Activated CD4-positive, alpha-beta T cell treated with anti-CD3 and anti-CD28 coated beads, Interleukin-2, amount 50 U/mL, for 16 hours (primary cell): ENCODE measurements around the gene TUBA4B.
A peak's percentile ranks its signal among the peaks of the same experiment; 100 is the strongest.

Experiments
- DNase-seq: peaks from one replicate; pipeline ENCODE4 v3.0.0-alpha.2; 2020

TUBA4B gene

DNA sequence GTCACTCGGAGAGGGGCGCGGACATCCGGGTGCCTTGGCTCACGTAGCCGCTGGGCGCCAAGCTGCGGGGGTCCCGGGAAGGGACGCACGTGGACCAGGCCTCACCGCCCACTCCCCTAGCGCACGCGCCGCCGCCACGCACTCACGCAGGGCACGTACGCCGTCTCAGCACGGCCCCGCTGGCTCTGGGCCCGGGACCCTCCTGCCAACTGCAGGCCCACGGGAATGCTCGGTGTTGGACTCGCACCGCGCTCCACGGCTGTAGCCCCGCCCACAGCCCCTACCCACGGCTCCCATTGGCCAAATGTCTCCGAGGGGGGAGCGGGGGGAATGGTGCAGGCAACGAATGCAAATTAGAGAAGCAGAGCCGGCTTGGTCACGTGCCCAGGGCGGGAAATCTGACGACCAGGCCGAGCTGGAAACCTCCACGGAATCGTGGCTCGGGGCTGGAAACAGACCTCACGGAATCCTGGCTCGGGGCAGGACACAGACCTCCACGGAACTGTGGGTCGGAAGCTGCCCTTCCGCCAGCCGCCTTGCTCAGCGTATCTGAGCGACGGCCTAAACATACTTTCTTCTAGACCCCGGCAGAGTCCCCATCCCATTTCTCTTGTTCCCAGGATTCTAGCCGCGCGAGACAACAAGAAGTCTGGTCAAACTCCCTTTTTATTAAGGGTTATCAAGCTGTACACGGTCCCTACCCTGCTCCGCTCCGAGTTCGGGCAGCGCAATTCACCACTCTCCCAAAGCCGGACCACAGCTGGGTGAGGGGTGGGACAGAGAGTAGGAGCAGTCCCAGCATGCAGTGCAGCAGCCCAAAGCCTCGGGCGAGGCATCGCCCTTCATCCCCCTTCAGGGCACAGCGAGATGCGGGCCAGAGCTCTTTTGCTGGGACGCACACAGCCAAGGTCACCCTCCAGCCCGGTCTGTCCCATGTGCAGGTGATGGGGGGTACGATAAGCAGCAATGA, 34.0 kb upstream of the TUBA4B start, which contains the start of gene ABCB6:
Gene ABCB6, minus strand, starts transcription at position 227 of the 970 bp plus-strand sequence. CDS start 285 bp downstream, outside the sequence.
- peak; percentile 91 for DNase-seq

DNA sequence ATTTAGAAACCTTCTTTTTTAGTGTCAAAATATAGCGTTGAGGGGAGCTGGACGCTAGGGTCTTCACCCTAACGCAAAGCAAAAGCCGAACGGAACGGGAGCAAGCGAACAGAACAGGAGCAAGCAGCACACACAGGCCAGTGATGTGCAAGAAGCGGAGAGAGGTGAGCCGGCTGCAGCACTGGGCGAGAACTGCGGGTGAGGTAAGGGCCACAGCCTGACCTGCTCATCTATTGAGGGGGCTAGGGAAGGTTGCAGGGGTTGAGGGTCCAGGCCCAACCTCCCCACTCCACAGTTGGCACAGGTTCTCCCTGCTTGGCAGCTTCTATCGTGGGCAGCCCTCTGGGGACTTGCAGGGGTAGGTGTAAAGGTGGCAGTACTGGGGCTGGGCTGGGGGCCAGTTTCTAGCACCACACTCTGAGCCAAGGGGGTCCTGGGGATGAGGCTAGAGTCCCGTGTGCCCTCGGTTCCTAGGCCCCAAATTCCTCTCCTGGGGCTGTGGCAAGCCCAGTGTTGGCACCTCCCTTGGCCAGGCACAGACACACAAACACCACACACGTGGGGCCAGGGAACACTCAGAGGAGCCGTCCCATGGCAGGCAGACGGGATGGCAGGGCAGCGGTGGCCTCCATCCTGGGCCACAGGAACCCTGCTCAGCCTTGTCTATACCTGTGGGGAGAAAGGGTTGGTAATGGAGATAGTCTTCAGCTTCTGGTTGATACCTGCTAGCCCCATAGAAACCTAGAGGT, 33.1 kb upstream of the TUBA4B start:
- no peak for DNase-seq

DNA sequence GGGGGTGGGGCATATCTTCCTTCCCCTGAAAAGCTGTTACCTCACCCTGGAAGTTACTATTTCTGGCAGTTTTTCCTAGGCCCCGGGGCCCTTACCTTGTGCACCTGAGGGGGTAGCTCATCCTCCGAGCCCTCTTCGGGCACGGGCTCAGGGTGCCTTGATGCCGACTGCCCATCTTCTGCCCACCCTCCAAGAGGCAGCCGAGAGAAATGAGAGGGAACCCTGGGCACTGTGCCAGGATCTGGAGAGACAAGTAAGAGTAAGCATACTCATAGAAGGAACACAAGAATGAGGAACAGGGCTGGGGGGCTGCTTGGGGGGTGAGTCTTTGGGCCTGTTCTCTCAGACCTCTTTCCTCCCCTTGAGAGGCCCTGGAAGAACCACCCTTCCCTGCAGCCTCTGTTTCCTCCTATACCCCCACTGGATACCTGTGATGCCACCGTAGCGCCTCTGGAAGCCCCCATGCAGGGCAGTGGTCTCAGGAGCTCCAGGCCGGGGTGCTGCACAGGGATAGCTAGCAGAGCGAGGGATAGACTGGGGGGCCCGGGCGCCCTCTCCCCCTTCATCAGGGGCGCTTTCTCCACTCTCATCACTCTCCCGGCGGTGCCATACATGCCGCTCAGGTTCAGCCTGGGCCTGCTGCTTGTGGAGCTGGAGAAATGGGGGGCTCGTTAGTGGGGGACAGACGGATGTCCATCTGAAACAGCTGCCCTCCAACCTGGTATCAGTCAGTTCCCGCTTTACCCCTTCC, 32.2 kb upstream of the TUBA4B start:
- no peak for DNase-seq

DNA sequence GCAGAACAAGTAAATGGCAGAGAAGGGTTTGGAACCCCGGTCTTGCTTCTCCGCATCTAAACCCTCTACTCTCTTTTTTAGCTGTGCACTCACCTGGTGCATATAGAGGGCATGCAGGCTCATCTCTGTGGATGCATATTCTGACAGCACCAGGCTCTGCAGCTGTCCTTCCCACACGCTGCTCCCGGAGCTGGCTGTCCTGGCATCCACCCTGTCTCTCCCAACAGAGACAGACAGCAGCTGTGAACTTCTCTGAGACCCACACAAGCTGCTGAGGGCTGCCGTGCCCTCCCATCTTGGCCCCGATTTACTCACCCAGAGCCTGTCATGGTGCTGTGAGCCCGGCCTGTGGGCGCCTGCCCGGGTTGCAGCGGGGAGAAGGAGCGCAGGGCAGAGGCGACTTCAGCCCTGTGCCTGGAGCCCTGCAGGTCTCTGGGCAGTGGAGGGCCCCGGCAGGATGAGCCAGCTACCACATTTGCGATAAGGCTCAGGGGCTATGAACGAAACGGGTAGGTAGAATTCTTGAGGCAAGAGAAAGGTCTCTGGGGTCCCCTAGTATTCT, 31.0 kb upstream of the TUBA4B start:
- no peak for DNase-seq

DNA sequence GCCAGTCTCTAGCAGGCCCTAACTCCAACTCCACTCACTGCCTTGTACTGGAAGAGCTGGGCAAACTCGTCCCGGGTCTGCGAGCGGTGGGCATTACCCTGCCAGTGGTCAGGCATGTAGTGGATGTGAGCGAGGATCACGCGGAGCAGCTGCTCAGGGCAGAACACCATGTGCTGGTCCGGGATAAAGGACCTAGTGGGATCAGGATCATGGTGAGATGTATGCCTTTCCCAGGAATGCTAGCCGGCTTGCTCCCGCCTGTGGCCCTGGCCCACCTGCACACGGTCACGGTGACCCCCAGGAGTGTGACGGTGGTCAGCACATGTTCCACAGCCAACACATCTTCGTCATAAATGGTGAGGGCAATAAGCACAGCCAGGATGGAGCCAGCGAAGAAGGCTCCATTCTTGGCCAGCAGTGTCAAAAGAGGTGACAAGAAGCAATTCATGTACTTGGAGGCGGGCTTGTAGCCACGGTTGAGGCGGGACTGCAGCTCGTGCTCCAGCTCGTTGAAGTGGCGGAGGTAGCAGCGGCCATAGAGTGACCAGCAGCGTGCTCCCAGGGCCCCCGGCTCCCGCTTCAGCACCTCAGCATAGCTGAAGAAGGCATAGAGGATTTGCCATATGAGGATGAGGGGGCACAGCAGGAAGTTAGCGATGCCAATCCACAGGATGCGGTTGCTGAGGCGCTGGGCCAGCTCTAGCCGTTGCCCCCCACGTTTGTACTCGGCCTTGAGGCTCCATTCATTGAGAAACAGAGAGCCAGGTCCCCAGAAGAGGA, 29.0 kb upstream of the TUBA4B start:
- DNase-seq, result no peak

DNA sequence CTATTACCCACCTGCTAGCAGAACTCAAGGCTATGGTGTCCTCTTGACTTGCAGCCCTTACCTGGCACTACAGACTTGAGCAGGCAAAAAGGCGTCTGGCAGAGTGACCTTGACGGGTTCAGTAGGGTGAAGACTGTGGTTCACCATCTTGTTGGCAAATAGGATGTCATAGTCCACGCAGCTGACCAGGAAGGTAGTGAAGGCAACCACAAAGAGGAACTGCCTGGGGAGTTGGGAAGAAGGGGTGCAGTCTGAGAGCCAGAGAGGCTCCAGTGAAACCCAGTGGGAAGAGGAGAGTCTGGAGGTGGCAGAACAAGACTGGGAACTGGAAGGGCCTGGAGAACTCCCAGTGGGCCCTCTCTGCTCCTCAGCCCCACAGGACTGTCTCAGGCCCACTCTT, 27.7 kb upstream of the TUBA4B start:
- DNase-seq, result no peak

DNA sequence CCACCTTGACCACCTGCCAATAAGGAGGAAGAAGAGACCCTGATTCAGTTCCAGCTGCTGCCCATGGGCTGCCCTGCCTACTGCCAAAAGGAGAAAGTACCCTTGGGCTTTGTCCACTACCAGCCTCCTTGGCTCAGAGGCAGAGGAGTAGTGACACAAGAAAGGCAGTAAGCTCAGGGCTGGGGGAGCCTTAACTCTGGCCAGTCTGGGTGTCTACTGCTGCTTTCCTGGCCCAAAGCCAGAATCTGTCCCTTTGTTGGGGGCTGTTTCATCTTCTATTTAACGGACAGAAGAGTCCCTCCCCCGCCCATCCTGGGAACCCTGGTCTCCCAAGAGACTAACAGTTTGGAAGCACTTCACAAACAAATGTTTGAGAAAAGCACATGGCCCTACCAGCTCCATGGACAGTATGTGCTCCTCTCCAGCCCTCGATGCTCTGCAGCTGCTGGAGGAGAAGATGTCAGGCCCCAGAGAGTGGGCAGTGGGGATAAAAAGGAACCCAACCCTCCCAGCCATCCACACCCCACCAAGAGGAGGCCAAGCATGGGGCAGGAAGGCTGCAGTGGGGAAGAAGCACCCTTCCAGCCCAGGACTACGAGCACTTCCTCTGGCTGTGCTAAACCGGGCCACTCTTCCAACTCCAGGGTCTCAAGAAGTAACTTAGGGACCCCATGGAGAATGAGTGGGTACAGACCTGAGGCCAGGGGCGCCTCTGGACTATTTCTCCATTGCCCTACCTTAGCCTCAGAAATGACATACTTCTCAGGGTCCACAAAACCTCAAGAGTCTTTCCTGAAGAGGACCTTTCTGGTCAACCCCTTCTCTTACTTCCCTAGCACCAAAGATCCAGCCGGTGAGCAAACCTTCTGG, 24.8 kb upstream of the TUBA4B start:
- DNase-seq, result no peak

DNA sequence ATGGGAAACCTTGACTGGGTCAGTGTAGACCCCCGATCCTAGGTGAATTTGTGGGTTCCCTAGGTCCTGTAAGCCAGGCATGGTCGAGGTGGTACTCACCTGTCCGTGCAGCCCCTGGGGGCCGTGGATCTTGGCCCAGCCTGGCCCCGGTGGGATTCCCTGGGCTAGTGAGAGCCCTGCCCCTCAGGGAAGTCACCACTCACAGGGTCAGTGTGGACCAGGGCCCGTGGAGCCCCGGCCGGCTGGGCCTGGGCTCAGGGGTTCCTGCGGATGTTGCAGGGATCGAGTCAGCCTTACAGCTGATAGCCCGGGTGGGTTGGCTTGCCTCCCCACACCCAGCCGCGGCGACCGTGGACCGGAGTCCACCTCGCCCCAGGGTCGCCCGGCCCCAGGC, 24.1 kb upstream of the TUBA4B start:
- no peak for DNase-seq

DNA sequence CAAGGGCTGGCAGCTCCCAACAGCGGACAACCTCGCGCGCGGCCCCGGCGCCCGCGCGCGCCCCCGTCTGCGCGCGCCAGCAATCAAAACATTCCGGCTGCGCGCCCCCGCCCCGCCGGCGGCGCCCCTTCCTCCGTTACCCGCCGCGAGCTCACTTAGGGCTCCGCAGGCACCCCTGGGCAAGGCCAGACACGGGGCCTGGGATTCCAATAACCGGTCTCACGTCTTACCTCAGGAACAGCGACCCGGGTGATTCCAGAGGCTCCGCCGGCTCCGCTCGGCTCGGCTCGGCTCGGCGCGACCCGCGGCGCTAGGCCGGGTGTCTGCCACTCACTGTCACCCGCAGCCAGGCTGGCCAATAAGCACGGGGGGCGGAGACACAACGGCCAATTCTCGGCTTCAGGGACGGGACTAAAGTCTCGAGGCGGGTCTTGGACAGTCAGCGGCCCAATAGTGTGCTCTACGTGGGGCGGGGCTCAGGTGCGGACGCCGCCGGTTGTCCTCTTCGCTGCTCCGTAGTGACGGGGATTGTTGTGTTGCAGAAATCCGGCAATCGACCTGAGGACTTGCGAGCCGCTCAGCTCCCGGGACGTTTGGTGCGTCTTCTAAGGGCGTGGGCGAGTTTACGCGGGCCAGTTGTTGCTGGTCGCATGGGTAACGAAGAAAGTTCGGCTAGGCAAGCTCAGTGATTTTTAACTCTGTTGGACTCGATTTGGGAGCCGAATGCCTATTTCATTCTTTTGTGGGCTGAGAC, 23.6 kb upstream of the TUBA4B start, which contains the start of the genes ANKZF1 and ATG9A:
Gene ANKZF1, plus strand, starts transcription at position 502 of the 754 bp plus-strand sequence. CDS start 452 bp downstream, outside the sequence.
Gene ATG9A, minus strand, starts transcription at position 332 of the 754 bp plus-strand sequence. CDS start 1,612 bp downstream, outside the sequence.
- peak; percentile 99 for DNase-seq

DNA sequence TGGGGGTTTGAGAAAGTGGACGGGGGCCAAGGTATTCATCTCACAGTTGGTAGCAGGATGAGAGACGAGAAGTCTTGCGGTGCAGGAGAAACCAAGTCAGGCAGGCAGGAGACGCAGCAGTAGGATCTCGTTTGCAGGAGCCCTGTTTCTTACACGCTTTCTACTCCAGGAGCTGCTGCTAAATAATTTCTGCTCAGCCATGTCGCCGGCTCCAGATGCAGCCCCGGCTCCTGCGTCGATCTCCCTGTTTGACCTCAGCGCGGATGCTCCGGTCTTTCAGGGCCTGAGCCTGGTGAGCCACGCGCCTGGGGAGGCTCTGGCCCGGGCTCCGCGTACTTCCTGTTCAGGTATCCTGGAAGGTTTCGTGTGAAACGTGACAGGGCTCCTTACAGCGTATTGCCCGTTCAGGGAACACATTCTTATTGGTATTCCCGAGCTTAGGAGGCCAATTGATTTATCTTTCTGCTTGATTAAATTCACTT, 22.9 kb upstream of the TUBA4B start:
- DNase-seq, result peak; percentile 65

DNA sequence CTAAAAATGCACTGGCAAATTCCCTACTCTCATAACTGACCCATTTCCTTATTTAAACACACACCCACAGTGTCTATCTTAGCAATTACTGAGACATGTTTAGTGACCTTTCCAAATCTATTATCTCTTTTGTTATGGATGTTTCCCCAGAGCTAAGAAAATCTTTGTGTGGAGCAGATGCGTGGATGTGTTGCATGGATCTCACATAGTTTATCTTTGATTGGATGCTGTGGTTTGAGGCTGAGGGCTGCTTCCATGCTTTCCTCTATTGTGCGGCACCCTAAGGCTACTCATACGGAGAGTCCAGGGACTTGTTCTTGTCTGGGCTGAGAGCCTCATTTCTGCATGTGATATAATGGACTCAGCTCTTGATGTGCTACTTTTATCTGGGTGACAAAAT, 18.7 kb upstream of the TUBA4B start:
- no peak for DNase-seq

DNA sequence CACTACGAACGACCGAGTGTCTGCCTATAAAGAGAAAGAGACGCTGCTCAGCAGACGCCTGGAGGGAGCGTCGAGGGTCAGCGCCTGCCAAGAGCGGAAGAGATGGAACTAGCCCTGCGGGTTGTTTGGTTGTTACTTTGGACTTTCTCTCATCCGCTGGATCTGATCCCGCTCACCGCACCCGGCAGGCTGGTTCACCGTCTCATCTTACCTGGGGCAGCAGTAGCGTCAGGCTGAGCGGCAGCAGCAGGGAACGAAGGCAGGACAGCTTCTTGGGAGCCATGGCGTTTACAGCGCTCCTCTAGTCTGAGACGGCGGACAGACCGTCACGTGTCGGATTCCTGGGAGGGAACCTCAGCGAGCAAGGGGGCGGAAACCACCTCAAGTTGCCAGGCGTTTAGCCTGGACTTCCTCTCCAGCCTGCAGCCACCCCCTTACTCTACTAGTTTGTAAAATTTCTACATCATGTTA, 9.7 kb upstream of the TUBA4B start:
- no peak for DNase-seq

DNA sequence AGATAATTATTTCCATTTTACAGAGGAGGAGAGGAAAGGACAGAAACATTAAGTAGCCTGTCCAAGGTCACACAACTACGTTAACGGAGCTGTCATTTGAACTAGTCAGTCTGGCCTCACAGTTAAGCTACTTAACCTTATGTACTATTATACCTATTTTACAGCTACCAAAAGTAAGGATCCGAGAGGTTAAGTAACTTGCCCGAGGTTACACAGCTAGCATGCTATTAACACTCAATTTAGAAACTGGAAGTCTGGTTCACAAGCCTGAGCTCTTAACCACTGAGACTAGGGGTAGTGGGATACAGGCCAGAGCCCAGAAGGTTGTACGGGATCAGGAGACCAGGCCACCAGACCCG, 8.3 kb upstream of the TUBA4B start:
- no peak for DNase-seq

DNA sequence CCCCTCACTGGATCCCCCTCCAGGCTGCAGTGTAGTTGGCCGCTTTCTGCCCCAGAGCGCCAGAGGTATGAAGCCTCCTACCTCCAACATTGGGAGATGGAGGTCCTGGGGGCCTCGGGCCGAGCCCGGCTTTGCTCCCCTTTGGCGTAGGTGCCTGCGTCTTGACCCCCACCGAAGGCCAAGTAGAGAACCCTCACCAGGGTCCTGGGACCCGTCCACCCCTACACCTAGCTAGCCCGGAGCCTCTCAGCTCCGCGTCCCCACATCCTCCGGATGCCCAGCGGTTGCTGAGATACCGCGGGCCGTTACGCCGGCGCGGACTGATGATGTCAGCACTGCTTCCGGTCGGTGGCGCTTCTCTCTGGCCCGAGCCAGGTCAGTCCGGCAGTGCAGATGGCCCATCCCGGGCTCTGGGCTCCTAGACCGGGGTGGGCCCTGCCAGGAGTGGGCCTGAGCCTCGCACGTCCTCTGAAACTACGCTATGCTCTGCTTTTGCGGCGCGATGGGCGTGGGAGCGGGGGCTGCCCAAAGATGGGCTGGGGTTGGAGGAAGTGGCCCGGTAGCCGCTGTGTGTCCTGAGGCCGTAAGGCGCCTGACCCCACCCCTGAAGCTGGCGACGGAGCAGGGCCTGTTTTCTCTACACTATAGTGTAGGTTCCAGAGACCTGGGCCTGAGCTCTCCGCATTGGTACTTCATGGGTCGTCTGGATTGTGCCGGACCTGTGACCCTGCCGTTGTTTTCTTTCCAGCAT, 7.7 kb upstream of the TUBA4B start, which contains the start of the genes GLB1L and STK16:
Gene GLB1L, minus strand, starts transcription at position 297 of the 751 bp plus-strand sequence. CDS start 1,871 bp downstream, outside the sequence.
Gene STK16, plus strand, starts transcription at position 332 of the 751 bp plus-strand sequence. CDS start 521 bp downstream, outside the sequence.
- DNase-seq, result peak; percentile 93

DNA sequence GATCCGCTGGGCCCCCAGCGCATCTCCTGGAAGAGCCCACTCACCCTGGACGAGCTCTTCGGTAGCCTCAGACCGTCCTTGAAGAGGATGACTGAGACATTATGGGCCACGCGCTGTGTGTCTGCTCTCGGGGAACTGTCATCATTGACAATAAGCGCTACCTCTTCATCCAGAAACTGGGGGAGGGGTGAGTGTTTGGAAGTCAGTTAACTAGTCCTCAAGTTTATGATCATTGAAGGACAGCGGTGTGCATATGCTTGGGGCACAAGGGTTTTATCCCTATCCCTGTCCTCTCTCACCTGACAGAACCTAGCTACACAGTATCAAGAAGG, 7.2 kb upstream of the TUBA4B start:
- no peak for DNase-seq

DNA sequence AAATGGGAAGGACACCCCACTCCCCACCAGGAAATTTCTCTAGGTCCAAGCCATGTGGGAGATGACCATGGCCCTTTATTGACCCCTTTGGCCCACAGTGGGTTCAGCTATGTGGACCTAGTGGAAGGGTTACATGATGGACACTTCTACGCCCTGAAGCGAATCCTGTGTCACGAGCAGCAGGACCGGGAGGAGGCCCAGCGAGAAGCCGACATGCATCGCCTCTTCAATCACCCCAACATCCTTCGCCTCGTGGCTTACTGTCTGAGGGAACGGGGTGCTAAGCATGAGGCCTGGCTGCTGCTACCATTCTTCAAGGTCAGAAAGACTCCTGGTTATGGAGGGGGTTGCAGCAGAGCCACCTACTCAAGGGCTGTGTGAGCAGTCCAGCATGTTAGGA, 6.5 kb upstream of the TUBA4B start:
- DNase-seq, result no peak

DNA sequence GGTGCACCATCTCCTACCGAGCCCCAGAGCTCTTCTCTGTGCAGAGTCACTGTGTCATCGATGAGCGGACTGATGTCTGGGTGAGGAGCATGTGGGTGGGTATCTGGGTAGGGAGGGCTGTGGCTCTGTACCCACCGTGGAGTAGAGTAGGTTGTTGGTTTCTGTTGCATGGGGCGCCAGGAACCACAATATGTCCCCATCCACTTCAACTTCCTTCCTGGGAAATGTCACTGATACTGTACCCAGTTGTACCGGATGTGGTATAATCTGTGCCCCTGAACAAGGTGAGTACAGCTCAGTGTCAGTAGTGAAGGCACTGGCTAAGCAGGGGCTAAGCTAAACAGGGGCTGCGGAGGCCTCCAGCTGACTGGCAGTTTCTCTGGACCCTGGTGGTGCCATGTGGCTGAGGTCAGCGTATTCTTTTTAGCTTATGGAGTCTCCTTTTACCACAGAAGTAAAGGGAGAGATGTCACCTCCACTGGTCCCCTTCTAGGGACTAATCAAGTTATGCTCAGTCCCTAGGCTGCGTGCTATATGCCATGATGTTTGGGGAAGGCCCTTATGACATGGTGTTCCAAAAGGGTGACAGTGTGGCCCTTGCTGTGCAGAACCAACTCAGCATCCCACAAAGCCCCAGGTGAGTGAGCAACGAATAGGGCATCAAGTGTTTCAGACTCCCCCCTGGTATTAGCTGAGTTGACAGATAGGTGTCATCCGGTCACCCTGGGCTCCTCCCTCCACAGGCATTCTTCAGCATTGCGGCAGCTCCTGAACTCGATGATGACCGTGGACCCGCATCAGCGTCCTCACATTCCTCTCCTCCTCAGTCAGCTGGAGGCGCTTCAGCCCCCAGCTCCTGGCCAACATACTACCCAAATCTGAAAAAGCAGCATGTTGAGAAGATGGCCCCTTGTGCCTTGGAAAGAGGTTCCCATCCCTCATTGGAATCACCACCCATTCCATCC, 5.1 kb upstream of the TUBA4B start:
- DNase-seq, result peak; percentile 83

DNA sequence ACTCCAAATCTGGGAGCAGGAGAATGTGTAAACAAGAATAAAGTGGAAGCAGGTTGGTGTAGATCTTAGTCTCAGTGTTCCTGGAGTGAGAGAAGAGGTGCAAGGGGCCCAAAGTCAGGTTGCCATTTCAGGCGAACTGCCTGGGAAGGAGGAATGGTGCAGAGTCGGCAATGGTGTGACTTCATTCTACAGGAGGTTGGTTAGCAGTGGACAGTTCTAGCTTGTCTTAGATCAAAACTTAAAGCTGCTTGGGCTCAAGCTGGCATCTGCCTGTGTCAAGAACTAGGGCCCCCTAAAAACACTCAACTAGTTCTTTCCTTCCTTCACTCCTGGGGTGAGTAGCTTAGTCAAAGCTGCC, 4.2 kb upstream of the TUBA4B start:
- DNase-seq, result no peak
